Upper lobe of right lung (tissue), 1 donor: ENCODE measurements around the gene WDR70. TPM values are rescaled to one million over a fixed set of nuclear protein-coding genes. Genes with fewer than 3 reads are reported as not detected.

ENCODE experiments used
- ATAC-seq: fragments of 200-7000 bp; cut with Tn5 transposase; one replicate; pipeline ENCODE4 v1.9.1; 2020; ENCODE audit warnings: mild to moderate bottlenecking, moderate library complexity
- DNase-seq: peaks from one replicate; pipeline ENCODE4 v3.0.0-alpha.2; 2020
- H3K27ac ChIP-seq: fragments of 200-600 bp; one replicate; pipeline ENCODE4 v1.8.0; 2022
- H3K27me3 ChIP-seq: fragments of 200-600 bp; one replicate; pipeline ENCODE4 v1.8.0; 2022; ENCODE audit warnings: mild to moderate bottlenecking
- H3K36me3 ChIP-seq: fragments of 200-600 bp; one replicate; pipeline ENCODE4 v1.8.0; 2022
- H3K4me1 ChIP-seq: fragments of 200-600 bp; one replicate; pipeline ENCODE4 v1.8.0; 2022
- H3K4me3 ChIP-seq: fragments of 200-600 bp; one replicate; pipeline ENCODE4 v1.8.0; 2022; ENCODE audit warnings: mild to moderate bottlenecking
- H3K9me3 ChIP-seq: fragments of 200-600 bp; one replicate; pipeline ENCODE4 v1.8.0; 2022
- intact Hi-C: fragments of 100-400 bp; cut with DNase I; formaldehyde crosslinking; loops from one replicate; pipeline ENCODE4 v1.11.0; 2022
- total RNA-seq: library from RNA; stranded (reverse); fragmentation: NEBNext Ultra II Directional; extraction: Animal tissue kit (Norgen Biotek cat#: 25700); gene quantifications from one replicate; pipeline ENCODE4 v1.2.1, GENCODE V29; 2021
- TF ChIP-seq, protein P1 (sequence below): fragments of 200-600 bp; IDR thresholded peaks from one replicate; pipeline ENCODE4 v1.8.0; 2022; ENCODE audit warnings: antibody characterized with exemption
- donor health status: DM: no; HTN: yes; CAD: no; lungs with severe emphysema.

WDR70 gene
- total RNA-seq, 1 donor from 2014 or later = 24.7 TPM

DNA sequence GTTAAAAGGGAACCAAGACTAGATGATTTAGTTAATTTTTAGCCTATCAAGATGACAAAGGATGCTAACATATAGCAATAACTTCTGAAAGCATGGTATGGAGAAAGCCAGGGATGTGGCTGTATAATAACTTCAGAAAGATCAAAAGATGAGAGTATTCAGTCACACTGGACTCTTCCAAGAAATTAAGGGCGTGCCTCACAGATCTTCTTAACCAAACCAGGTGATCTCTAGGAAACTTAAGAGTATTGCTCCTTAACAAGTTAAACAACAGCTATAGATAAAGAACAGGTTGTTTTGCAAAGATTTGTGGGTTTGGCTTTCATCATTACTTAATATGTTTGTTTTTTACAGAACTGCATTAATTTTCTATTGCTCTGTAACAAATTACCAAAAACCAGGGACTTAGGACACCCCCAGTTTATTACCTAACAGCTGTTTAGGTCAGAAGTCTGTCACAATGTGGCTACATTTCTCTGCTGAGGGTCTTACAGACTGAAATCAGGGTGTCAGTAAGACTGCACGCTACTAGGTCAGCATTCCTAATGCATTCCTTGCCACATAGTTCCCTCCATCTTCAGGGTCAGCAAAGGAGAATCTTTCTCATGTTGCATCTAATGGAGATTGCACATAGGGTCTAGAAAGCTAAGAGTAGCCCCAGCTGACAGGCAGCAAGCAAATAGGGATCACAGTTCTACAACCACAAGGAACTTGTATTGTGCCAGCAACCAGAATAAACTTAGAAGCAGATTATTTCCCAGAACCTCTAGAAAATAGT is 113.8 kb downstream of the WDR70 start:
- TF ChIP-seq, protein P1, sequence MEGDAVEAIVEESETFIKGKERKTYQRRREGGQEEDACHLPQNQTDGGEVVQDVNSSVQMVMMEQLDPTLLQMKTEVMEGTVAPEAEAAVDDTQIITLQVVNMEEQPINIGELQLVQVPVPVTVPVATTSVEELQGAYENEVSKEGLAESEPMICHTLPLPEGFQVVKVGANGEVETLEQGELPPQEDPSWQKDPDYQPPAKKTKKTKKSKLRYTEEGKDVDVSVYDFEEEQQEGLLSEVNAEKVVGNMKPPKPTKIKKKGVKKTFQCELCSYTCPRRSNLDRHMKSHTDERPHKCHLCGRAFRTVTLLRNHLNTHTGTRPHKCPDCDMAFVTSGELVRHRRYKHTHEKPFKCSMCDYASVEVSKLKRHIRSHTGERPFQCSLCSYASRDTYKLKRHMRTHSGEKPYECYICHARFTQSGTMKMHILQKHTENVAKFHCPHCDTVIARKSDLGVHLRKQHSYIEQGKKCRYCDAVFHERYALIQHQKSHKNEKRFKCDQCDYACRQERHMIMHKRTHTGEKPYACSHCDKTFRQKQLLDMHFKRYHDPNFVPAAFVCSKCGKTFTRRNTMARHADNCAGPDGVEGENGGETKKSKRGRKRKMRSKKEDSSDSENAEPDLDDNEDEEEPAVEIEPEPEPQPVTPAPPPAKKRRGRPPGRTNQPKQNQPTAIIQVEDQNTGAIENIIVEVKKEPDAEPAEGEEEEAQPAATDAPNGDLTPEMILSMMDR = no peak
- no peaks in the 10 kb centered on the region for H3K27me3 ChIP-seq
- H3K27ac ChIP-seq = no peak overlapping the region
- H3K36me3 ChIP-seq = no peaks in the 10 kb centered on the region
- ATAC-seq (no peak), DNase-seq (no peak)
- no peak overlapping the region for H3K4me3 ChIP-seq
- intact Hi-C loops = no loop called here
- no peaks in the 10 kb centered on the region for H3K4me1 ChIP-seq
- no peaks in the 10 kb centered on the region for H3K9me3 ChIP-seq

DNA sequence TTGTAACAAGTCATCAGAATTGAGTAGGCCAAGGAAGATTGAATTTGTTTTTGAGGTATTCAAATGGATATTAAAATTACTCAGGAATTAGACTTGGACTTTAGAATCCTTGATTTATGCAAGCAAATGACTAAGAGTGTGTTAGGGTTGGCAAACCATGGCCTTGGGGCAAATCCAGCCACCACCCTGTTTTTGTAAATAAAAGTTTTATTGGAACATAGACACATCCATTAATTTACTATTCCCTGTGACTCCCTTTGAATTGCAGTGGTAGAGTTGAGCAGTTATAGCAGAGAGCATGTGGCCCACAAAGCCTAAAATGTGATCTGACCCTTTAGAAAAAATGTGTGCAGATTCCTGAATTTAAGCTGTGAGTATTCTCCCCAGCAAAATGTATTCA is 115.6 kb downstream of the WDR70 start:
- H3K27ac ChIP-seq = no peak overlapping the region
- H3K4me3 ChIP-seq = no peak overlapping the region
- H3K27me3 ChIP-seq = no peaks in the 10 kb centered on the region
- no peaks in the 10 kb centered on the region for H3K9me3 ChIP-seq
- DNase-seq (no peak), ATAC-seq (no peak)
- intact Hi-C loops = no loop called here
- no peaks in the 10 kb centered on the region for H3K4me1 ChIP-seq
- TF ChIP-seq, protein P1 = no peak
- no peaks in the 10 kb centered on the region for H3K36me3 ChIP-seq

DNA sequence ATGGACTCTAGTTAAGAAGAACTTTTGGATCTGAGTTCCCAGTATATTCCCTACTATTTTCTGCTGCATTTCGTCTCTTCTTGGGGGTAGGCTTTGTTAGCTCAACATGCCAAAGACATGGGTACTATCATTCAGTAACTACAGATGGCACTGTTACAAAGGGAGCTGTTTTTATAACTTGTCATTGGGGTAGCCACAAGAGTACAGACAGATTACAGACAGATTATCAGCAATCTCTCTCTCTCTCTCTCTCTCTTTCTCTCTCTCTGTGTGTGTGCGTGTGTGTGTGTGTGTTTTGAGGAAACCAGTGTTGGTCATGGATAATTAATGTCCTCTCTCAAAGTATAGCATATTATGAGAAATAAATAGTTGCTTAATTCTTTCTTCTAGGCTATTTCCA is 116.1 kb downstream of the WDR70 start:
- no peak overlapping the region for H3K27ac ChIP-seq

DNA sequence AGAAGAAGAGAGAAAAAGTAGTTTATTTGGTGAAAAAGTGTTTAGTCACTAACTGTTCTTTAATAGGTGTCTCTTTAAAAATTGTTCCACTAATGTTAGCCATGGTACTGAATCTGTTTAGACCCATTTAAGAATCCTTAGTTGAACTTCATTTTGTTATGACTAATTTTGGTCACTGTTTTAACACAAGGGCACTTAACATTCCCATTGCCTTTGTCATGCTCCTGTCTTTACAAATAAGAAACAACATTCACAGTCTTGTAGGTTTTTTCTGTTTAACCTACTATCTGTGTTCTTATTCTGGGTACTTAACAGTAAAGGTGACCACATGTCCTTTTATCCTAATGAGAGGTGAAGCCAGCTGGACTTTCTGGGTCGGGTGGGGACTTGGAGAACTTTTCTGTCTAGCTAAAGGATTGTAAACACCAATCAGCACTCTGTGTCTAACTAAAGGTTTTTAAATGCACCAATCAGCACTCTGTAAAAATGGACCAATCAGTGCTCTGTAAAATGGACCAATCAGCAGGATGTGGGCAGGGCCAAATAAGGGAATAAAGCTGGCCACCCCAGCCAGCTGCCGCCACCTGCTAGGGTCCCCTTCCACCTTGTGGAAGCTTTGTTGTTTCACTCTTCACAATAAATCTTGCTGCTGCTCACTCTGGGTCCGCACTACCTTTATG is 116.7 kb downstream of the WDR70 start:
- Histone ChIP-seq H3K9me3 (no peaks in the 10 kb centered on the region), H3K27me3 (no peaks in the 10 kb centered on the region), H3K27ac (no peak overlapping the region), H3K36me3 (no peaks in the 10 kb centered on the region), H3K4me1 (no peaks in the 10 kb centered on the region), H3K4me3 (no peak overlapping the region)
- ATAC-seq = peak; percentile 33
- DNase-seq = no peak
- TF ChIP-seq, protein P1 = no peak
- intact Hi-C loops = no loop called here

More for the DNA sequence above, 116.1 kb downstream of the WDR70 start:
- ATAC-seq (no peak), DNase-seq (no peak)
- H3K9me3 ChIP-seq = no peaks in the 10 kb centered on the region
- H3K27me3 ChIP-seq = no peaks in the 10 kb centered on the region
- no peak overlapping the region for H3K4me3 ChIP-seq
- H3K36me3 ChIP-seq = no peaks in the 10 kb centered on the region
- intact Hi-C loops = no loop called here
- H3K4me1 ChIP-seq = no peaks in the 10 kb centered on the region
- TF ChIP-seq, protein P1 = no peak

DNA sequence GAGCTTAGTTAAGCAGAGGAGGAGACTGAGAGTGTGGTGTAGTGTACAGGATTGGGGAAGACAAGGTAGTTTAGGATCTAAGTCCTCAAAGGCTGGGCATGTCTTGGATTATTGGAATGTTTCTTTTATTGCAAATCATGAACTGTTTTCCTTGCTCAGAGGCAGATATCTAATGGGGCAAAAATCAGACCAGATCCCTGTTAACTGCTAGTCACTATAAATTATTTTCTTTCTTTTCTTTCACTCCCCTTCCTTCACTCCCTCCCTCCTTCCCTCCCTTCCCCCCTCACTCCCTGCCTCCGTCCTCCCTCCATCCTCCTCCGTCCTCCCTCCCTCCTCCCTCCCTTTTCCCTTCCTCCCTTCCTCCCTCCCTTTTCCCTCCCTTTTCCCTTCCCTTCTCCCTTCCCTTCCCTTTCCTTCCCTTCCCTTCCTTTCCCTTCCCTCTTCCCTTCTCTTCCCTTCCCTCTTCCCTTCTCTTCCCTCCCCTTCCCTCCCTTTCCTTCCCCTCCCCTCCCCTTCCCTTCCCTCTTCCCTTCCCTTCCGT is 117.9 kb downstream of the WDR70 start:
- intact Hi-C loops = no loop called here
- Histone ChIP-seq H3K4me3 (no peak overlapping the region), H3K27me3 (no peaks in the 10 kb centered on the region), H3K4me1 (no peaks in the 10 kb centered on the region), H3K27ac (no peak overlapping the region), H3K36me3 (no peaks in the 10 kb centered on the region), H3K9me3 (no peaks in the 10 kb centered on the region)
- DNase-seq (no peak), ATAC-seq (no peak)
- TF ChIP-seq, protein P1 = no peak
